Tibial artery (tissue), 4 donors: ENCODE measurements around the gene CELA3A.
"Not testable (repeated sequence)": the region's sequence is repeated elsewhere in the genome, so short reads cannot be mapped to it uniquely, and the experiment has no call there.

Source experiments
- DNase-seq, 2 donors: peaks; one replicate each; pipeline ENCODE4 v3.0.0-alpha.2; 2019
- H3K27ac ChIP-seq, 2 donors: fragments of 200-600 bp; sonication (generic) in 1 of 2; 1 replicate in 1 of 2; 2 replicates in 1 of 2; pipeline ENCODE4 v1.5.1; 2018 to 2019; ENCODE audit warnings: mild to moderate bottlenecking in 1 of 2
- H3K27me3 ChIP-seq, 2 donors: fragments of 200-600 bp; sonication (generic) in 1 of 2; one replicate each; pipeline versions ENCODE4 v1.5.1 to v1.6.0; 2016 to 2019
- H3K36me3 ChIP-seq, 3 donors: fragments of 200-600 bp; sonication (generic) in 2 of 3; one replicate each; pipeline ENCODE4 v1.5.1; 2016 to 2019; ENCODE audit warnings: mild to moderate bottlenecking in 2 of 3
- H3K4me1 ChIP-seq, 4 donors: fragments of 200-600 bp; sonication (generic) in 2 of 4; 1 replicate in 3 of 4; 2 replicates in 1 of 4; pipeline ENCODE4 v1.5.1; 2016 to 2019
- H3K4me3 ChIP-seq, 2 donors: fragments of 200-600 bp; sonication (generic) in 1 of 2; 1 replicate in 1 of 2; 2 replicates in 1 of 2; pipeline ENCODE4 v1.5.1; 2018 to 2019; ENCODE audit warnings: mild to moderate bottlenecking in 2 of 2
- H3K9me3 ChIP-seq, 3 donors: fragments of 200-600 bp; sonication (generic) in 1 of 3; one replicate each; pipeline ENCODE4 v1.5.1; 2016 to 2019
- CTCF ChIP-seq, 2 experiments: fragments of 200-600 bp in 1 of 2; fragments of 450-650 bp in 1 of 2; IDR thresholded peaks; one replicate each; pipeline ENCODE4 v1.5.1; 2017 to 2019; ENCODE audit warnings: antibody characterized with exemption in 2 of 2, mild to moderate bottlenecking in 1 of 2, moderate library complexity in 1 of 2
- intact Hi-C: fragments of 100-400 bp; cut with DNase I; formaldehyde crosslinking; loops from one replicate; pipeline ENCODE4 v1.15.0; 2023; ENCODE audit warnings: low total_unique reads

CELA3A gene

GRCh38 chr1:22014575-22015206 is 13.2 kb downstream of the CELA3A start:
- intact Hi-C loops, DNase-seq, H3K4me1 ChIP-seq, H3K4me3 ChIP-seq, H3K36me3 ChIP-seq, H3K27ac ChIP-seq, H3K27me3 ChIP-seq, H3K9me3 ChIP-seq: not testable (repeated sequence)

GRCh38 chr1:22018583-22019559 is 17.4 kb downstream of the CELA3A start:
- Histone ChIP-seq H3K9me3 (no peaks in the 10 kb centered on the region), H3K4me1 (peaks cover 0 to 1% (median under 1%) of the 10 kb centered on the region in 4 donors), H3K27ac (no peak overlapping the region), H3K4me3 (no peak overlapping the region), H3K36me3 (no peaks in the 10 kb centered on the region), H3K27me3 (peaks cover 0 to 7% of the 10 kb centered on the region in 2 donors)
- peak in 1 of 2 donors; percentile 58 for DNase-seq
- intact Hi-C loops, result no loop called here
- TF ChIP-seq CTCF (IDR thresholded peaks at IDR 0.05), result no peak

DNA sequence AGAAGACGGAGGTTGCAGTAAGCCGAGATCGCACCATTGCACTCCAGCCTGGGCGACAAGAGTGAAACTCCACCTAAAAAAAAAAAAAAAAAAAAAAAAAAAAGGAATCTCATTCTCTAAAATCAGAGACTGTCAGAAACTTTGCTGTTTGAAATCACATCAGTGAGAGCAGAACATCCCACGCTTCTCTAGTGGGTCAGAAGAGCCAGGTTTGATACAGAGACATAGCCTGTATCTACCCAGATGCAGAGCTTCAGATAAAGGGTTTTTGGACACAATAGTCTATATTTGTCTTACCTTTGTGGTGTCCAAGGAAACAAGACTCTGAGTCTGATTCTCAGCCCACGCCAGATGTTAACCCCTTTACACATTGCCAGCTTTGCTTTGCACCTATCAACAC is 19.6 kb downstream of the CELA3A start:
- H3K36me3 ChIP-seq, result no peaks in the 10 kb centered on the region
- peaks cover 0 to 14% (median 8%) of the 10 kb centered on the region in 4 donors for H3K4me1 ChIP-seq
- intact Hi-C loops, result no loop called here
- TF ChIP-seq CTCF (IDR thresholded peaks at IDR 0.05), result no peak
- no peak overlapping the region for H3K27ac ChIP-seq
- no peaks in the 10 kb centered on the region for H3K9me3 ChIP-seq
- peaks cover 0 to 7% of the 10 kb centered on the region in 2 donors for H3K27me3 ChIP-seq
- DNase-seq, result no peak
- no peak overlapping the region for H3K4me3 ChIP-seq

GRCh38 chr1:22024485-22025367 is 23.3 kb downstream of the CELA3A start:
- no peaks in the 10 kb centered on the region for H3K36me3 ChIP-seq
- no peaks in the 10 kb centered on the region for H3K9me3 ChIP-seq
- TF ChIP-seq CTCF (IDR thresholded peaks at IDR 0.05), result no peak
- intact Hi-C loops, result no loop called here
- H3K27ac ChIP-seq, result peak overlapping the region; percentile 92 to 94
- peaks cover 0 to 2% of the 10 kb centered on the region in 2 donors for H3K27me3 ChIP-seq
- H3K4me3 ChIP-seq, result peak overlapping the region; percentile 67 to 89
- DNase-seq, result peak; percentile 68 to 76
- peaks cover 0 to 18% (median 10%) of the 10 kb centered on the region in 4 donors for H3K4me1 ChIP-seq

- intact Hi-C loops, result no loop called here
- Histone ChIP-seq H3K27me3 (no peaks in the 10 kb centered on the region), H3K36me3 (peaks cover 0 to 4% (median 3%) of the 10 kb centered on the region in 3 donors), H3K4me3 (peak overlapping the region; percentile 67 to 89), H3K4me1 (peaks cover 0 to 18% (median 10%) of the 10 kb centered on the region in 4 donors), H3K9me3 (no peaks in the 10 kb centered on the region), H3K27ac (peak overlapping the region; percentile 92 to 94)
- no peak for TF ChIP-seq CTCF (IDR thresholded peaks at IDR 0.05)
- peak; percentile 85 to 91 for DNase-seq
Observed at GRCh38 chr1:22025368-22026155, 24.1 kb downstream of the CELA3A start.
